C4-2B (cell line): Measurements from ENCODE around the gene ACVR1B.

Experiments
- CTCF ChIP-seq: fragments of 450-650 bp; conservative IDR thresholded peaks from 2 replicates; pipeline ENCODE4 v1.5.1; 2017; ENCODE audit warnings: mild to moderate bottlenecking
- ZFX ChIP-seq: fragments of 450-650 bp; IDR thresholded peaks from 2 replicates; pipeline ENCODE4 v1.6.1; 2017

DNA sequence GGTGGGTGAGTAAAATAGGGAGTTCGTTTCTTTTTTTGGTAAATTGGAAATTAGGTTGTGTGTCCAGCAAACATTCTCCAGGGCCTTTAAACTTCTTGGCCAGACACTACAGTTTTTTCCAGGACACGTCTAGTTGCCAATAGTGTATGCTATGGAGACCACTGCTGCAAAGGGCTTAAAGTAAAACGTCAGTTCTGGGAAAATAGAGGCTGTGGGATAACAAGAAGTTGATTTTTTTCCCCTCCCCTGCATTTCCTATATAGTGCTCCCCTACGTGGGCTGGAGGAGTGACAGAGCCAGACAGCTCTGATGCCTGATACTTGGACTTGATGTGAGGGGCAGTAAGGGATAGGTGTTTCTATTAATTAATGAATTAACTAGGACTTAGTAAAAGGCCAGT lies 2.4 kb downstream of the ACVR1B start:
- TF ChIP-seq CTCF (no peak), ZFX (no peak)
